Adrenal gland (tissue), 5 donors: ENCODE data around the gene DRG1.

Source experiments
- CTCF ChIP-seq, 6 experiments: fragments of 450-650 bp in 4 of 6; fragments of 200-600 bp in 2 of 6; sonication (generic) in 1 of 6; IDR thresholded peaks; 1 replicate in 5 of 6; 2 replicates in 1 of 6; pipeline versions ENCODE4 v1.5.1 to v1.8.0; 2016 to 2021; ENCODE audit warnings: antibody characterized with exemption in 6 of 6, mild to moderate bottlenecking in 2 of 6, moderate library complexity in 1 of 6
- POLR2A ChIP-seq, 2 donors: fragments of 450-650 bp; IDR thresholded peaks; one replicate each; pipeline ENCODE4 v1.6.1; 2017; ENCODE audit warnings: antibody characterized with exemption in 2 of 2, mild to moderate bottlenecking in 2 of 2, moderate library complexity in 1 of 2
- donor health status: DM: no; HTN: no; CAD: no.

- no peak for TF ChIP-seq CTCF (IDR thresholded peaks at IDR 0.05)
- no peak for TF ChIP-seq POLR2A (IDR thresholded peaks at IDR 0.05)
These were observed 606 bp downstream of the DRG1 start for GRCh38 chr22:31400023-31400397.
